Pulmonary artery endothelial cell (primary cell): ENCODE data around the gene PATZ1. TPM values are rescaled to one million over a fixed set of nuclear protein-coding genes. Genes with fewer than 3 reads are reported as not detected.
"Not testable (repeated sequence)": the region's sequence is repeated elsewhere in the genome, so short reads cannot be mapped to it uniquely, and the experiment has no call there.

Source experiments
- DNase-seq: peaks from one replicate; pipeline ENCODE4 v3.0.0-alpha.2; 2011; ENCODE audit warnings: low read depth, low spot score
- total RNA-seq: library from RNA; depleted of rRNA; stranded (reverse); fragments of >200 nt; gene quantifications from 2 replicates; pipeline ENCODE4 v1.2.3, GENCODE V29; 2014

PATZ1 gene, protein sequence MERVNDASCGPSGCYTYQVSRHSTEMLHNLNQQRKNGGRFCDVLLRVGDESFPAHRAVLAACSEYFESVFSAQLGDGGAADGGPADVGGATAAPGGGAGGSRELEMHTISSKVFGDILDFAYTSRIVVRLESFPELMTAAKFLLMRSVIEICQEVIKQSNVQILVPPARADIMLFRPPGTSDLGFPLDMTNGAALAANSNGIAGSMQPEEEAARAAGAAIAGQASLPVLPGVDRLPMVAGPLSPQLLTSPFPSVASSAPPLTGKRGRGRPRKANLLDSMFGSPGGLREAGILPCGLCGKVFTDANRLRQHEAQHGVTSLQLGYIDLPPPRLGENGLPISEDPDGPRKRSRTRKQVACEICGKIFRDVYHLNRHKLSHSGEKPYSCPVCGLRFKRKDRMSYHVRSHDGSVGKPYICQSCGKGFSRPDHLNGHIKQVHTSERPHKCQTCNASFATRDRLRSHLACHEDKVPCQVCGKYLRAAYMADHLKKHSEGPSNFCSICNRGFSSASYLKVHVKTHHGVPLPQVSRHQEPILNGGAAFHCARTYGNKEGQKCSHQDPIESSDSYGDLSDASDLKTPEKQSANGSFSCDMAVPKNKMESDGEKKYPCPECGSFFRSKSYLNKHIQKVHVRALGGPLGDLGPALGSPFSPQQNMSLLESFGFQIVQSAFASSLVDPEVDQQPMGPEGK
- total RNA-seq, result 16.4 and 16.7 TPM in 2 replicates

DNA sequence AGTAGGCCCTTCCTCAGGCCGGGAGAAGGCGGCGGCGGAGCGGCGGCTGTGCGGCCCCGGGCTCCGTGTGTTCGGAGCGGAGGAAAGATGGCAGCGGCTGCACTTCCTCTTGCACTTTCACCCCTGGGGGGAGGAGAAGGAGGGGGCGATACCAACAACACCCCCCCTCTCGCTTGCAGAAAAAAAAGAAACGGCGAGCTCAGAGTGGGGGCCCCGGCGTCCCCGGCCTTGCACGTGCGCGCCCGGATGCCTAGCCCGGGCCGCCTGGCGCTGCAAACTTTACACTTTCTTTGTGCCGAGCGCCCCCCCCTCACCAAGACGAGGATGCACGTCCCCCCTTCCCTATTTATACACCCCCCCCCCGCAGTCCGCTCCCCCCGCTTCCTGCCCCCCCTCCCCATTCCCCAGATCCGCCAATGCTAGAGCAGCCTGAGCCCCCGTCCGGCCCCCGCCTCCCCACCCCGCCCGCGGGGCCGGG lies at the start of gene PATZ1:
Gene PATZ1 (minus strand): TSS at position 92 of the 478 bp plus-strand sequence. CDS start 744 bp downstream, outside the sequence.
- peak; percentile 36 for DNase-seq

DNA sequence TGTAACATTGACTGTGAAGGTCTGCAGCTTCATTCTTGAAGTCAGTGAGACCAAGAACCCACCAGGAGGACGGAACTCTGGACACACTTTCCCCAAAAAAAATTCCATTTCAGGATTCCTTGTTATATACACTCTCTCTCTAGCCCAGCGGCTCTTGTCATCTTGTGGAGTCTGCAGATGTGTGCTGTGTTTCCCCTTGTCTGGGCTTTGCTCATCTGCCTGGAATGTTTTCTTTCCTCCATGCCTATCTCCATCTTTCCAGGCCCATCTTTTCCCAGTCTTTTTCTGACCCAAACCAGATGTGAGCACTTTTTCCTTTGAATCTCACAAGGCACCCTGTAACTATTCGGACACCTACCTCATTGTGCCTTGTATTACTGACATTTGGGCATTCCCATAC lies 48.2 kb upstream of the PATZ1 start:
- no peak for DNase-seq

DNA sequence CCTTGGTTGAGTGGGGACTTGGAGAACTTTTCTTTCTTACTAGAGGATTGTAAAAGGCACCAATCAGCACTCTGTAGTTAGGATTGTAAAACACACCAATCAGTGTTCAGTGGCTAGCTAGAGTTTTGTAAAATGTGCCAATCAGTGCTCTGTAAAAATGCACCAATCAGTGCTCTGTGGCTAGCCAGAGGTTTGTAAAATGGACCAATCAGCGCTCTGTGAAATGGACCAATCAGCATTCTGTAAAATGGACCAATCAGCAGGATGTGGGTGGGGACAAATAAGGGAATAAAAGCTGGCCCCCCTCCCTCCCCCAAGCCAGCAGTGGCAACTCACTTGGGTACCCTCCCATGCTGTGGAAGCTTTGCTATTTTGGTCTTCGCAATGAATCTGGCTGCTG lies 47.7 kb upstream of the PATZ1 start:
- no peak for DNase-seq

DNA sequence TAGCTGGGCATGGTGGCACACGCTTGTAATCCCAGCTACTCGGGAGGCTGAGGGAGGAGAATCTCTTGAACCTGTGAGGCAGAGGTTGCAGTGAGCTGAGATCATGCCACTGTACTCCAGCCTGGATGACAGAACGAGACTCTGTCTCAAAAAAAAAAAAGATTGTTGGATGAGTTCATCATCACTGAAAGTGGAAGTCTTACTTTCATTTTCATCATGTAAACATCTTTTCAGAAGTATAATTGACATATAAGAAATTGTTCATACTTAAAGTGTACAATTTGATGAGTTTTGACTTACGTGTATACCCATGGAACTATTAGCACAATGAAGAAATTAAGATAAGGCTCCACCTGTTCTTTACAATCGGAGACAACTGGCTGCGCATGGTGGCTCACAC lies 32.5 kb upstream of the PATZ1 start:
- DNase-seq, result not testable (repeated sequence)

DNA sequence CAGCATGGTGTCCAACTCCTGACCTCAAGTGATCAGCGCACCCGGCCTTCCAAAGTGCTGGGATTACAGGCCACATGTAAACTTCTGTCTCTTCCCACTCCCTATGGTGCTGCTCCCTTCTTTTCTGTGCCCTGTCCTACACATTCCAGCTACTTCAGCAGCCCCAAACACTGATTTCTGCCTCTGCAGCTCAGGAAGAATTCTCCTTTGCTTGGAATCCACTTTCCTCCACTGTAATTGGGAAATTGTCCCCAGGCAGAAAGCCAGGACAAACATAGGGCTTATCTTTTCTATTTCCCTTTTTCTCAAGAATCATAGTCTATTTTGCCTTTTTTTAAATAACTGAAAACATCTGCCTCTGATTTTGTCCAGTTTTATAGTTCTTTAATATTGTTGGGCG lies 32.0 kb upstream of the PATZ1 start:
- no peak for DNase-seq

DNA sequence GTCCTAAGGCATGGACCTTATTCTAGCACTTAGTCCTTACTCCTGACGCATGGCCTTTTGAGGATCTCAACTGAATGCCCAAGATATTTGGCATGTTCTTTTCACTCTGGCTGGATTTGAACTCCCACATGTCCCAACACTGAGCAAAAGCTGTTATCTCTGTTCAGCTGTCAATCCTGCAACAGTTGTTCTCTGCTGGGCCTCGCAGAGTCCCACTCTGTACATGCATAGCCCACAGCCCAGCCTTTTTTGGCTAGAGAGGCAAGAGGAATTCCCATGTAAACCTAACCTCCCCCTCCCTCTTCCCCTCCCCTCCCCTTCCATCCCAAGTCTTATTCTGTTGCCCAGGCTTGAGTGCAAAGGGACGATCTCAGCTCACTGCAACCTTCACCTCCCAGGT lies 31.5 kb upstream of the PATZ1 start:
- no peak for DNase-seq

DNA sequence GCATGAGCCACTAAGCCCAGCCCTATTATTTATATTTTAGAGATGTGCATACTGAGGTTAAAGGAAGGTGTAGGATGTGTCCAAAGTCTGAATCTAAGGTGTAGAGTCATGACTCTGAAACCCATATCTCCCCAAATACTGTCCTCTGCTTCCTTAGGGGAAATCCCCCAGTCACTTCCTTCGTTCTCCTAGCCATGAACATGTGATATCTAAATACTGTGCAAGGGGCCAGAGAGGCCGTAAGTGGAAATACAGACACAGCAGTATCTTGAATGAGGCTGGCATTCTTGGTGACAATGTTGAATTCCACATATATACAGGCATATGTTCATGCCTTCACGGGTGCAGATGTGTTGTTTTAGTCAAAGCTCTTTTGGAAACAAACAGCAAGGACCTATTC lies 21.3 kb upstream of the PATZ1 start:
- no peak for DNase-seq

DNA sequence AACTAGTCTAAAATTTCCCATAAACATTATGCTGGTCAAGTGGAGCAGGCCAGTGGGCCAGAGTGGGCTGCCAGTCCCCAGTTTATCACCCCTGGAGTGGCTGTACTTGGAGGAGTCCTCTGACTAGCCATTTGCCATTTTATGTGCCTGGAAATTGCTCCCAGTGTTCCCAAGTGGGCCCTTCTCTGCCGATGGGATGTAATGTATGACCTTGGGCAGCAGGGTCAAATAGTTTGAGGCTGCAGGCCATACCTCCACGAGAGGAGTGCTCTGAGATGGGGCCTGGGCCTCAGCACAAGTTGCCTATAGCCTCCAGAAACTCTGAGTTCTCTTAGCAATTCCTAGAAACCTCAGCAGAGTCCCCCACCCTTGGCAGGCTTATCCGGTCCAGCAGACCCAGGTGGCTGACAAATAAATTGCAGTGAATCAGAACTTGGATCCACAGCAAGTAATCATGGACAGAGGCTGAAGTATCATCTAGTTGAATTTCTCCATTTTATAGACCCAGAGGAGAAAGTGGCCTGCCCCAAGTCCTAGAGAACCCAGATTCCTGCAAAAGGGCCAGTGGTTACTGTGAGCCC lies 17.8 kb upstream of the PATZ1 start:
- DNase-seq, result no peak

DNA sequence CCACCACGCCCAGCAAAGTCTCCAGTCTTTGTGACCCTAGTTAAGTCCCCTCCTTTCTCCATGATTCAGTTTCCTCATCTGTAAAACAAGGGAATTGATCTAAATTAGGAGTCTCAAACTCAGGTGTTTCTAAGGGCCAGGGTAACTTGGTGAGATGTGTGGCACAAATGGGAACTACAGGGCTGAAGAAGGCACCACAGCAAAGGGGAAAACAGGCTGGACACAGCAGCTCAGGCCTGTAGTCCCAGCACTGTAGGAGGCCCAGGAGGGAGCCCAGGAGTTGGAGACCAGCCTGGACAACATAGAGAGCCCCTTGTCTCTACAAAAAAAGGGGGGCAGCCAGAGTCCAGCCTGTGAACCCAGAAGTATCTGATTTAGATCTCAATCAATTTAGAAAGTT lies 15.6 kb upstream of the PATZ1 start:
- DNase-seq, result no peak

DNA sequence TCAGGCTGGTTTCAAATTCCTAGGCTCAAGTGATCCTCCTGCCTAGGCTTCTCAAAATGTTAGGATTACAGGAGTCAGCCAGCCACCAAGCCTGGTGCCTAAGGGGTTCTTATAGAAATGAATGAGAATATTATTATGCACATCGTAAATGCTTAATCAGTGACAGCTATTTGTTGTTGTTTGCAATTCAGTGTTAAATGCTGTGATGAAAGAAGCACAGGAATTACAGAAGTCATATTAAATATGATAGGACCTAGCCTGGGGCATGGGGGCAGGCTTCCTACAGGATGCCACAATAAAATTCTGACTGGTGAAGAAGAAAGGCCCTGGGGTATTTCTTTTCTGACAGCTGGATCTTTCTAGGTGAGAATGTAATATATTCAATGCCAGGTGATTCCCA lies 13.9 kb upstream of the PATZ1 start:
- no peak for DNase-seq

DNA sequence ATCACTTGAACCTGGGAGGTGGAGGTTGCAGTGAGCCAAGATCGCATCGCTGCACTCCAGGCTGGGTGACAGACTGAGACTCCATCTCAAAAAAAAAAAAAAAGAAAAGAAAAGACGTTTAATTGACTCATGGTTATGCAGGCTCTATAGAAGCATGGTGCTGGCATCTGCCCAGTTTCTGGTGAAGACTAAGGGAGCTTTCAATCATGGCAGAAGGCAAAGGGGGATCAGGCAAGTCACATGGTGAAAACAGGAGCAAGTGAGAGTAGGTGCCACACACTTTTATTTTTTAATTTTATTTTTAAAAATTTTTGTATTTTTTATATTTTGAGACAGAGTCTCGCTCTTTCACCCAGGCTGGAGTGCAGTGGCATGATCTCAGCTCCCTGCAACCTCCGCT lies 8.4 kb upstream of the PATZ1 start:
- DNase-seq, result no peak

DNA sequence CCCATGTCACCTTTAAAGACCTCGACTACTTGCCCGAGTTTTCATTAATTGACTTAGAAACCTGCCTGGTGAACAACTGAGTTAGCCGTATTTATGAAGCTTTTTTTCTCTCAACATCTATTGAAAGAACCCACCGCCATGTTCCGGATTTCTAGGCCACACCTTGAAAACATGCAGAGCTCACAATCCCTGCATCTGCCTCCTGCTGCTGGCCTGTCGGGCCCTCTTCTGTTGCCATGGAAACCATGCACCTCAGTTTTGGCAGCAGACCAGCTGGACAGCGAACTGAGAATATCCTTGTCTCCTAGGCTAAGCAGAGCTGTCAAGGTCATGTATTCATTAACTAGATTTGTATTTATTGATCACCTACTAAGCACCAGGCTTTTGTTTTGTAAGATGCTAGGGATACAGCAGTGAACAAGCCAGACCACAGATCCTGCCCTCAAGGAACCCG lies 4.3 kb upstream of the PATZ1 start:
- no peak for DNase-seq

DNA sequence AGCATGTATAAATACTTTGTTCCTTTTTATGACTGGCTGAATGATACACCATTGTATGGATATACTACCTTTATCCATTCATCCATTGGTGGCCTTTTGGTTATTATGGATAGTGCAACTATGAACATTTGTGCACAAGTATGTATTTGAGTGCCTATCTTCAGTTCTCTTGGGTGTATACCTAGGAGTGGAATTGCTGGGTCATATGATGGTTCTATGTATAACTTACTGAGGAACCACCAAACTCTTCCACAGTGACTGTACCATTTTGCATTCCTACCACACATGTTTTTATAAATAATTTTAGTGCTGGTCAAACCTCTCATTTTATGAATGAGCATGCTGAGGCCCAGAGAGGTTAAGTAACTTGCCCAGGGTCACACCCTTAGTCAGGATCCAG lies 3.8 kb upstream of the PATZ1 start:
- no peak for DNase-seq

DNA sequence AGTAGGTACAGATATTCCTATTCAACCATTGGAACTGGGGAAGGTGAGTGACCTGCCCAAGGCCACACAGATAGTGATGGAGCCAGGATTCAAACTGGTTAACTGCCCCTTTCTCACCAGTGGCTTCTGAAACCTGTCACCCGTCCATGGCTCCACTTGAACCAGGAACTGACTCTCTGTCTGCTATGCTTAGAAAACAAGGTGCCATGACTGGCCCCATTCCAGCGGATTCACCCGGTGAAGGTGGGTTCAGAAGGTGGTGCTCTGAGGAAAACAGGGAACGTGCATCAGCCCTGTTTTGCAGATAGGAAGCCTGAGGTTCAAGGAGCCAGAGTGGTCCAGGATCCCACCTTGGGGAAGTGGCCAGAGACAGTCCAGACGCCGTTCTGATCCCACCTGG lies 2.6 kb upstream of the PATZ1 start:
- DNase-seq, result no peak

DNA sequence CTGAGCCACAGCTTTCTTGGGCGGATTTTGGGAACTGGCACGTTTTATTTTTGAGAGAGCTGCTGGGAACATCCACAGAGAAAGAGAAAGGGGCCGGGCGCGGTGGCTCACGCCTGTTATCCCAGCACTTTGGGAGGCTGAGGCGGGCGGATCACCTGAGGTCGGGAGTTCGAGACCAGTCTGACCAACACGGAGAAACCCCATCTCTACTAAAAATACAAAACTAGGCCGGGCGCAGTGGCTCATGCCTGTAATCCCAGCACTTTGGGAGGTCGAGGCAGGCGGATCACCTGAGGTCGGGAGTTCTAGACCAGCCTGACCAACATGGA lies 1.8 kb upstream of the PATZ1 start:
- DNase-seq, result not testable (repeated sequence)

DNA sequence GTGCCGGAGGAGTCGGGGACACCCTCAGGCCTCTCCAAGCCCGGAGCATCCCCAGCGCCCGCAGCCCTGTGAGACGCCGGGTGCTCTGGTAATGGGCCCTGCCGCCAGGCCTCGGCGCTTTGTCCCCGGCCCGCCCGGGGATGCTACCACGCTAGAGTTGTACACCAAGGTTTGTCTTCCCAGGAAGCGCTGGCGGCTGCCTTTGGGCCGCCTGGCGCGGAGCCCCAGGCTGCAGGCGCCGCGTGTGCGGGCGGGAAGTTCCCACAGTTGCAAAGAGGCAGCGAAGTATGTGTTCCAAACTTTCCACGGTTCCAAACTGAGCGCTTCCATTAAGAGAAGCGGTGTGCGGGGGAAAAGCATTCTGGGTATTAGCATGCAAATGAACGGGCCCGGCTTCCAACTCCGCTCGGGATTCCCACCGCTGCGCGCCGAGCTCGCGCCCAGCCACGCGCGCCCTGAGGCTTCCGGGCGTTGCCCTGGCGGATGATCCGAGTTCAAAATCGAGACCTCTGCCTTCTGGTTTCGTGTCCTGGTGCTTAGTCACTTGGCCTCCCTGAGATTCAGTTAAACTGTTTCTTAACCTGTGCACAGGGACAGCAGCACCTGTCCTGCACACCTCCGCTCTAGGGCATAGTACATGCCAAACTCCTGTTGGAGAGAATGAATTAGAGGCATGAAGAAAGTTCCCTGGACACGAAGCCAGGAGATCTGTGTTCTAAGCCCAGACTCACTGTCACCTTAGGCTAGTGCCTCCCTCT lies 1.3 kb upstream of the PATZ1 start:
- peak; percentile 17 for DNase-seq

DNA sequence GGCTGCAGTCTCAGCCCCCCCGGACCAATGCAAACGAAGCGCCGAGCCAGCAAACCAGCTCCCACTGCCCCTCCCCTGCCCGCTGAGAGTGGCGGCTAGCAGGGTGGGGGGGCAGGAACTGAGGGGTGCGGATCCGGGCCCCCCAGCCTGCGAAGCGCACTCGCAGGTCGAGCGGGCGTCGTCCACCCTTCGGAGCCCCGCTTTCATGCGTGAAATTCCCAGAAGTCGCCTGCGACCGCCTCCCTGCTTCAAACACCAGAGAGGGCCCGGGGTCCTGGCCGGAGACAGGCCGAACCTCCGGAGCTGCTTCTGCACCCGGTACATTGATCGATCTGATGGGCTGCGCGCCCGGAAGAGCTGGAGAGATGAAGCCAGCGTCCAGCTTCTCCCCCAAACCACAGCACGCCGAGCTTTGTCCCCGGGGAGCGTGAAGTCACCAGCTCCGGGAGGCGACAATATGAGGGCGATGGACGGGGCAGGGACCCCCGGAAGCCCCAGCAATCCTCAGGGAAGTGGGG lies 646 bp upstream of the PATZ1 start:
- DNase-seq, result no peak

DNA sequence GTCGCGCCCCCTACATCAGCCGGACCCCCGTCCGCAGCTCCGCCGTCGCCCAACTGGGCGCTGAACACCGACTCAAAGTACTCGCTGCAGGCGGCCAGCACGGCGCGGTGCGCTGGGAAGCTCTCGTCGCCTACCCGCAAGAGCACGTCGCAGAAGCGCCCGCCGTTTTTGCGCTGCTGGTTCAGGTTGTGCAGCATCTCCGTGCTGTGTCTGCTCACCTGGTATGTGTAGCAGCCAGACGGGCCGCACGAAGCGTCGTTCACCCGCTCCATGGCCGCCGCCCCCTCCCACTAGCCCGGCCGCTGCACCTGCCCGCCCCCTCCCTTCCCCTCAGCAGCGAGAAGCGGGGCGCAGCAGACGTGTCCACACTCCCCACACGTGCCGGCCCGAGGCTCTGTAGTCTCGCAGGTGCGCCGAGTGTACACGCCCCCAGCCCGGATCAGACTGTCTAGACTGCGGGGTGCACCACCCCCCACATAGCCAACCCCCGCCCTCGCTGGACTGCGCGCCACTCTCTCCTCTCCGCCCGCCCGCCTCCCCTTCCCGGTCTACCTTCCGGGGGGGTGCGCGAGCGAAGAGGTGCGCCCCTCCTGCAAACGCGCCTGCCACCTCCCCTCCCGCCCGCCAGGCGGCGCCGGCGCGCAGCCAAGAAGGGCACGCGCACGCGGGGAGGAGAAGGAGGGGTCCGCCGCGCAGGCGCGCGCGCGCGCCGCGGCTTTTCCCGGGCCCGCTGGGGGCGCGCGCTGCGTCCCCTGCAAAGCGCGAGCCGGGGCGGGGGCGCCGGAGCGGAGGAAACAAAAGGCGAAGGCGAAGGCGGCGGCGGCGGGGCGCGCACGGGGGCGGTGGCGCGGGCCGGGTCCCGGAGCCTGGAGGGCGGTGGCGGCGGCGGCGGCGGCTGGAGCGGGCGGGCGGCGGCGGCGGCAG lies 553 bp downstream of the PATZ1 start:
- DNase-seq, result peak; percentile 47

DNA sequence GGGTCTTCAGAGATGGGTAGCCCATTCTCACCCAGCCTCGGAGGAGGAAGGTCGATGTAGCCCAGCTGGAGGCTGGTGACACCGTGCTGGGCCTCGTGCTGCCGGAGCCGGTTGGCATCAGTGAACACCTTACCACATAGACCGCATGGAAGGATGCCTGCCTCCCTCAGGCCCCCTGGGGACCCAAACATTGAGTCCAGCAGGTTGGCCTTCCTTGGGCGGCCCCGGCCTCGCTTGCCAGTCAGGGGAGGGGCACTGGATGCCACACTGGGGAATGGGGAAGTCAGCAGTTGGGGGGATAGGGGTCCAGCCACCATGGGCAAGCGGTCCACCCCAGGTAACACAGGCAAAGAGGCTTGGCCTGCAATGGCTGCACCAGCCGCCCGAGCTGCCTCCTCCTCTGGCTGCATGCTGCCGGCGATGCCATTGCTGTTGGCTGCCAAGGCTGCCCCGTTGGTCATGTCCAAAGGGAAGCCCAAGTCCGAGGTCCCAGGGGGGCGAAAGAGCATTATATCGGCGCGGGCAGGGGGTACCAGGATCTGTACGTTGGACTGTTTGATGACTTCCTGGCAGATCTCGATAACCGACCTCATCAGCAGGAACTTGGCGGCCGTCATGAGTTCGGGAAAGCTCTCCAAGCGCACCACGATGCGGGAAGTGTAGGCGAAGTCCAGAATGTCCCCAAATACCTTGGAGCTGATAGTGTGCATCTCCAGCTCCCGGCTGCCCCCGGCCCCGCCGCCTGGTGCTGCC lies 1.4 kb downstream of the PATZ1 start:
- no peak for DNase-seq

DNA sequence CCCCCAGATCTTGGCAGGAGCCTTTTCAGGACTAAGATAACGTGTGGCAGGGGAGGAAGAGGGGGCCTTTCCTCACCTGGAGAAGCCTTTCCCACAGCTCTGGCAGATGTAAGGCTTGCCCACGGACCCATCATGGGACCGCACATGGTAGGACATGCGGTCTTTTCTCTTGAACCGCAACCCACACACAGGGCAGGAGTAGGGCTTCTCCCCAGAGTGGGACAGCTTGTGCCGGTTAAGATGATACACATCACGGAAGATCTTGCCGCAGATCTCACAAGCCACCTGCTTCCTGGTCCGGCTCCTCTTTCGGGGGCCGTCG lies 1.9 kb downstream of the PATZ1 start:
- no peak for DNase-seq
